MM.1S (cell line): Measurements from ENCODE around the gene BDNF.

ENCODE experiments used
- DNase-seq: peaks from one replicate; pipeline ENCODE4 v3.0.0-alpha.2; 2015
- H2AFZ ChIP-seq: fragments of 300-600 bp; sonication (generic); 2 replicates; pipeline ENCODE4 v1.6.0; 2016; ENCODE audit warnings: antibody characterized with exemption, low read length
- H3F3A ChIP-seq: fragments of 300-600 bp; sonication (generic); 2 replicates; pipeline ENCODE4 v1.6.1; 2016; ENCODE audit warnings: mild to moderate bottlenecking, antibody characterized with exemption, low read length, moderate library complexity, mixed read lengths; ENCODE audit not compliant: insufficient read depth
- H3K27ac ChIP-seq: fragments of 300-600 bp; sonication (generic); 2 replicates; pipeline ENCODE4 v1.5.1; 2016; ENCODE audit warnings: mild to moderate bottlenecking, low read length
- H3K27me3 ChIP-seq: fragments of 300-600 bp; sonication (generic); replicated peaks from 2 replicates; pipeline ENCODE4 v1.6.0; 2016; ENCODE audit warnings: low read length; ENCODE audit not compliant: insufficient read depth
- H3K36me3 ChIP-seq: fragments of 300-600 bp; sonication (generic); replicated peaks from 2 replicates; pipeline ENCODE4 v1.6.1; 2016; ENCODE audit warnings: mild to moderate bottlenecking, low read length, mixed read lengths; ENCODE audit not compliant: insufficient read depth
- H3K4me1 ChIP-seq: fragments of 300-600 bp; sonication (generic); 2 replicates; pipeline ENCODE4 v1.6.1; 2016; ENCODE audit warnings: low read length, mixed read lengths
- H3K4me2 ChIP-seq: fragments of 300-600 bp; sonication (generic); 2 replicates; pipeline ENCODE4 v1.6.0; 2016; ENCODE audit warnings: low read depth, low read length
- H3K4me3 ChIP-seq: fragments of 300-600 bp; sonication (generic); 2 replicates; pipeline ENCODE4 v1.5.1; 2016; ENCODE audit warnings: low read length, mixed read lengths
- H3K79me2 ChIP-seq: fragments of 300-600 bp; sonication (generic); 2 replicates; pipeline ENCODE4 v1.6.1; 2016; ENCODE audit warnings: mixed run types, low read length, mixed read lengths
- H3K9ac ChIP-seq: fragments of 300-600 bp; sonication (generic); 2 replicates; pipeline ENCODE4 v1.6.1; 2016; ENCODE audit warnings: low read length, mixed read lengths
- H3K9me2 ChIP-seq: fragments of 300-600 bp; sonication (generic); replicated peaks from 2 replicates; pipeline ENCODE4 v1.6.1; 2016; ENCODE audit warnings: mild to moderate bottlenecking, low read length, mixed read lengths; ENCODE audit not compliant: insufficient read depth
- H3K9me3 ChIP-seq: fragments of 300-600 bp; sonication (generic); replicated peaks from 2 replicates; pipeline ENCODE4 v1.6.1; 2016; ENCODE audit warnings: mild to moderate bottlenecking, low read length, mixed read lengths; ENCODE audit not compliant: insufficient read depth
- H4K20me1 ChIP-seq: fragments of 300-600 bp; sonication (generic); 2 replicates; pipeline ENCODE4 v1.6.1; 2016; ENCODE audit warnings: mild to moderate bottlenecking, low read length, moderate library complexity, mixed read lengths; ENCODE audit not compliant: insufficient read depth
- EZH2 ChIP-seq: fragments of 300-600 bp; sonication (generic); optimal IDR thresholded peaks from 2 replicates; pipeline ENCODE3; 2017; ENCODE audit warnings: low read depth, mild to moderate bottlenecking, antibody characterized with exemption, low read length, mixed read lengths
- EZH2phosphoT487 ChIP-seq: fragments of 300-600 bp; sonication (generic); IDR thresholded peaks from 2 replicates; pipeline ENCODE4 v1.6.1; 2018; ENCODE audit warnings: antibody characterized with exemption, low read length
- TF ChIP-seq, protein P1 (sequence below): fragments of 300-600 bp; sonication (generic); IDR thresholded peaks from 2 replicates; pipeline ENCODE4 v1.5.1; 2016; ENCODE audit warnings: antibody characterized with exemption, low read length, mixed read lengths

The BDNF gene

DNA sequence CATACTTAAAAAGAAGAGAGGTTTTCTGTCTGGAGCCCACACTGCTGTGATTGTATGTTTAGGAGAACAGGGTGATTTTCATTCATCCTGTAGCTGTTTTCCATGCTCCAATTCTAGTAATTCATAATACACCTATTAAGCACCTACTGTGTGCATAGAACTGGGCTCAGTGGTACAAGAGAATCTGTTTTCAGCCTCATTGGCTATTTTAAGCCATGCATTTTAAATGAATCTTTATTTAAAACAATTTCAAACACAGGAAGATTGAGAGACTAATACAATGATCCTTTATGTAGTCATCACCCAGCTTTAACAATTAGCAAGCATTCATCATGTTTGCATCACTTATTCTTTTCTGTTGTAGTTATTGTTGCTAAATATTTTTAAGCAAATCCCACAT, 86.2 kb downstream of the BDNF start:
- Histone ChIP-seq H3K79me2 (no peaks in the 10 kb centered on the region), H3K27ac (no peak overlapping the region)

DNA sequence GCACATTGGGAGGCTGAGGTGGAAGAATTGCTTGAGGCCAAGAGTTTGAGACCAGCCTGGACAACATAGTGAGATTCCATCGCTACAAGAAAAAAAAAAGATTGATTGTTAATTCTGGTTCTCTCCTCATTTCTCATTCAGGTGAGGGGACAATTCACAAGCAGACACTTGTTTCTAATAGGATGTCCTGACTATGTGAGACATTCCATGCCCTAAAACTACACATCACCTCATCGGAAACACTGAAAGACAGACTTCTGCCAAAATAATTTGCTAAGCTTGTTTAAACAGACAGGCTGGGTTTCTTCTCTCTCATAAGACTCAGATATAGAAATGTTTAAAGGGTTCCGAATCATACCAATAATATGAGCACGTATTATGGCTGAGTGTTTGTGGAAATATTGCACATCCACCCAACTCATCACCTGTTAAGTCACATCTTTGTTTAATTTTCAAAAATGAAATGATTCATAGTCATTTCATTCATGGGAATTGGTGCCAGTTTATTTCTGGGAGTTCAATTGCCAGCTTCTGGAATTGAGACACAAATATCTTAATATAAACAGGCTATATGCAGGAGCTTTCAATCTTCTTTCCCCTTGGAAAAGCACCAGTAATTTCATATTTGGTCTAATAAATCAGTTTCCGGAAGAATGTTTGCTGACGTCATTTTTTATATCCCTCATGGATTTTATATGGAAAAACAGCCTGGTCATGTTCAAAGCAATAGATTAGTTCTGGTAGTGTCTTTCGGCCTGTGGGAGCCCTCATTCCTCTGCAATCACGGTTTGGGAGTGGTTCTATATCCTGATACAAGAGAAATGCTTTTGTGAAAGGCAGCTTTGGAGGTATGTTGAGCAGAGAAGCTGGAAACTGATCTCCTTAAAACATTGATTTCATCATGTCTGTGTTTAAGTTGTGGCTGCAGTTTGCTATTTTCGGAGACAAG, 87.0 kb downstream of the BDNF start:
- Histone ChIP-seq H3K9ac (no peak overlapping the region), H2AFZ (no peak overlapping the region), H3K9me2 (no peaks in the 10 kb centered on the region), H3K4me3 (no peak overlapping the region), H3F3A (no peaks in the 10 kb centered on the region), H3K27me3 (no peaks in the 10 kb centered on the region), H3K4me2 (no peak overlapping the region), H3K79me2 (no peaks in the 10 kb centered on the region), H3K27ac (no peak overlapping the region), H3K9me3 (no peaks in the 10 kb centered on the region), H3K4me1 (no peaks in the 10 kb centered on the region), H3K36me3 (no peaks in the 10 kb centered on the region), H4K20me1 (no peaks in the 10 kb centered on the region)
- TF ChIP-seq, protein P1, sequence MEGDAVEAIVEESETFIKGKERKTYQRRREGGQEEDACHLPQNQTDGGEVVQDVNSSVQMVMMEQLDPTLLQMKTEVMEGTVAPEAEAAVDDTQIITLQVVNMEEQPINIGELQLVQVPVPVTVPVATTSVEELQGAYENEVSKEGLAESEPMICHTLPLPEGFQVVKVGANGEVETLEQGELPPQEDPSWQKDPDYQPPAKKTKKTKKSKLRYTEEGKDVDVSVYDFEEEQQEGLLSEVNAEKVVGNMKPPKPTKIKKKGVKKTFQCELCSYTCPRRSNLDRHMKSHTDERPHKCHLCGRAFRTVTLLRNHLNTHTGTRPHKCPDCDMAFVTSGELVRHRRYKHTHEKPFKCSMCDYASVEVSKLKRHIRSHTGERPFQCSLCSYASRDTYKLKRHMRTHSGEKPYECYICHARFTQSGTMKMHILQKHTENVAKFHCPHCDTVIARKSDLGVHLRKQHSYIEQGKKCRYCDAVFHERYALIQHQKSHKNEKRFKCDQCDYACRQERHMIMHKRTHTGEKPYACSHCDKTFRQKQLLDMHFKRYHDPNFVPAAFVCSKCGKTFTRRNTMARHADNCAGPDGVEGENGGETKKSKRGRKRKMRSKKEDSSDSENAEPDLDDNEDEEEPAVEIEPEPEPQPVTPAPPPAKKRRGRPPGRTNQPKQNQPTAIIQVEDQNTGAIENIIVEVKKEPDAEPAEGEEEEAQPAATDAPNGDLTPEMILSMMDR, result no peak
- TF ChIP-seq EZH2, result no peak
- TF ChIP-seq EZH2phosphoT487, result no peak
- DNase-seq, result no peak

More for the DNA sequence above, 86.2 kb downstream of the BDNF start:
- Histone ChIP-seq H3K4me3 (no peak overlapping the region), H4K20me1 (no peaks in the 10 kb centered on the region), H3K9me3 (no peaks in the 10 kb centered on the region), H3K36me3 (no peaks in the 10 kb centered on the region), H3K27me3 (no peaks in the 10 kb centered on the region), H3K4me2 (no peak overlapping the region), H3K9me2 (no peaks in the 10 kb centered on the region), H2AFZ (no peak overlapping the region), H3K9ac (no peak overlapping the region), H3K4me1 (no peaks in the 10 kb centered on the region), H3F3A (no peaks in the 10 kb centered on the region)
- no peak for DNase-seq
- TF ChIP-seq, protein P1, result no peak
- TF ChIP-seq EZH2phosphoT487 (no peak), EZH2 (no peak)

- Histone ChIP-seq H3F3A (no peaks in the 10 kb centered on the region), H3K9ac (no peak overlapping the region), H3K9me2 (no peaks in the 10 kb centered on the region), H4K20me1 (no peaks in the 10 kb centered on the region), H3K27ac (no peak overlapping the region), H3K4me3 (no peak overlapping the region), H3K79me2 (no peaks in the 10 kb centered on the region), H3K4me1 (no peaks in the 10 kb centered on the region), H3K9me3 (no peaks in the 10 kb centered on the region), H3K4me2 (no peak overlapping the region), H3K36me3 (no peaks in the 10 kb centered on the region), H2AFZ (no peak overlapping the region), H3K27me3 (no peaks in the 10 kb centered on the region)
- no peak for TF ChIP-seq EZH2phosphoT487
- TF ChIP-seq, protein P1, result no peak
- no peak for TF ChIP-seq EZH2
- no peak for DNase-seq
Measured at GRCh38 chr11:27611947-27612455, 88.3 kb downstream of the BDNF start.
